Mammary microvascular endothelial cell (primary cell): Measurements from ENCODE around the gene RB1. TPM values are rescaled to one million over a fixed set of nuclear protein-coding genes. Genes with fewer than 3 reads are reported as not detected.

ENCODE experiments used
- total RNA-seq: library from RNA; depleted of rRNA; stranded (reverse); fragments of >200 nt; gene quantifications from 2 replicates; pipeline ENCODE4 v1.2.3, GENCODE V29; 2015

The RB1 gene
- total RNA-seq: 39.0 and 40.4 TPM in 2 replicates

GRCh38 chr13:48303359-48304142 is at the start of gene RB1:
Gene RB1, plus strand, starts transcription at chr13:48303751. Its CDS starts 162 bp downstream, at chr13:48303913.

GRCh38 chr13:48412881-48413351 is 109.4 kb downstream of the RB1 start, which contains the start of gene LPAR6:
Gene LPAR6, minus strand, starts transcription at chr13:48413113. Its CDS starts 690 bp downstream, at chr13:48412423.

Other genes with a start within 250 kb of the RB1 start
- gene MED4, start 208.6 kb upstream of the RB1 start, total RNA-seq: 23.0 and 31.4 TPM in 2 replicates
- 213 and 231 TPM in 2 replicates for gene ITM2B, start 70.5 kb upstream of the RB1 start, total RNA-seq
- gene LPAR6, start 109.4 kb downstream of the RB1 start, total RNA-seq: 15.1 and 19.9 TPM in 2 replicates
- gene RCBTB2, start 229.3 kb downstream of the RB1 start, total RNA-seq: 6.0 and 8.0 TPM in 2 replicates